Activated CD8-positive, alpha-beta memory T cell treated with anti-CD3 and anti-CD28 coated beads for 36 hours (primary cell): ENCODE data around the gene PTPRJ. TPM values are rescaled to one million over a fixed set of nuclear protein-coding genes. Genes with fewer than 3 reads are reported as not detected.

ENCODE experiments used
- CTCF ChIA-PET: fragments of 350-600 bp; sonication (Branson Sonifier 250); formaldehyde crosslinking; loops from one replicate; lab custom pipeline; 2021; ENCODE audit warnings: antibody characterized with exemption; lab: Charles Lee
- POLR2A ChIA-PET: fragments of 350-600 bp; sonication (Branson Sonifier 250); formaldehyde crosslinking; loops from one replicate; lab custom pipeline; 2021; ENCODE audit warnings: antibody characterized with exemption; lab: Charles Lee
- total RNA-seq, 2 experiments: library from RNA; stranded (reverse); gene quantifications; one replicate each; pipeline ENCODE4 v1.2.3, GENCODE V29; 2021

The PTPRJ gene
- total RNA-seq, 2 experiments from 2014 or later: 26.2 to 28.2 TPM

DNA sequence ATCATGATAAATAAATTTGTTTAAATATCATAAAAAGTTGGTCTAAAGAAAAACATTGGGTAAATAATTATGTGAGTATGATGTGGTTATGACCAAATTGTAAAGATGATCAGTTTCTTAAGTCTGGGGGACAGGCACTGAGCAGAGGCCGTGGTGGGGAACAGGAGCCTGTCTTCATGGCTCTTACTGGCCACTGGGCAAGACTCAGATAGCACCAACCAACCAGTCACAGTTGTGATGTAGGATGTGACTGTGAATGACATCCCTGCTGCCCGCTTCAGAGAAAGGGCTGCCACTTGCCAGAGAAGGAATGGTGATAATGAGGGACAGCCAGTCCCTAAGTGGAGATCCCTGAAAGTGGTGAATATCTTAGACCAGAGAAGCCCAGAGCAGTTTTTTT lies 7.0 kb downstream of the PTPRJ start:
- ChIA-PET CTCF (interaction anchor here (1.0 kb wide), 1 partner anchor 11 kb away, joined by 3 read pairs; no protein-coding TSS in a partner anchor), POLR2A (interaction anchor here (1.3 kb wide), 1 partner anchor 10 kb away, joined by 4 read pairs; no protein-coding TSS in a partner anchor)

DNA sequence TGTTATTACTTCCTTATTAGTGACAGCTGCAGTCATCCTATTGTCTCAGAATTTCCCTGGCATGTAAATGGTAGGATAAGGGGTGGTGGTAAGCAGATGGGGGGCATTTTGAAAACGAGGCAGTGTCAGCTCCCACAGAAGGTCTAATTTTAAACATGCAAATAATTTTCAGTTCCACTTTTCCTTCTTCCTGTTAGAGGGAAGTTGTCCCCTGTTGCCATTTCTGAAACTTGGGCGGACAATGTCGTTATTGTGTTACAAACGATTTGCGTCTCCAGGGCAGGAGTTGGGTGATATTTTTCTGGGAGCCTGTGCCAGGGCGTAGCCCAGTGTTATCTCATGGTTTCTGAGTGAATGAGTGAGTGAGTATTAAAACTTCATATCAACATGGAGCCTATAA lies 7.4 kb downstream of the PTPRJ start:
- POLR2A ChIA-PET: no interaction called here
- CTCF ChIA-PET: interaction anchor here (1.0 kb wide), 1 partner anchor 11 kb away, joined by 3 read pairs; no protein-coding TSS in a partner anchor

DNA sequence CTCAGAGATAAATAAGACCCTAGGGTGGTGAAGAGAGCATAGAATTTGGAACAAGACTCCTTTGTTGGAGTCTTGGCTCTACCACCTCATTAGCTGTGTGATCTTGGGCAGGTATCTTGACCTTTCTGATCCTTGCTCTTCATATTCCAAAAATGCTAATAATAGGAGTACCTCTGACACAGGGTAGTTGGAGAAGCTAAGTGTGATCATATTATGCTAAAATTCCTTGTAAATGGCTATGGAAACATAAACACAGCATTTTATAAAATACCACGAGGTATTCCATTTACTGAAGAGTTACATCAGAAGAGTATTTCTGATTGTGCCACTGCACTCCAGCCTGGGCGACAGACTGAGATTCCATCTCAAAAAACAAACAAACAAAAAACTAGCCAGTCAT lies 9.4 kb downstream of the PTPRJ start:
- ChIA-PET POLR2A (interaction anchor here (0.5 kb wide), 1 partner anchor 73 kb away, joined by 4 read pairs; no protein-coding TSS in a partner anchor), CTCF (interaction anchor here (1.5 kb wide), 1 partner anchor 55 kb away, joined by 4 read pairs; no protein-coding TSS in a partner anchor)

DNA sequence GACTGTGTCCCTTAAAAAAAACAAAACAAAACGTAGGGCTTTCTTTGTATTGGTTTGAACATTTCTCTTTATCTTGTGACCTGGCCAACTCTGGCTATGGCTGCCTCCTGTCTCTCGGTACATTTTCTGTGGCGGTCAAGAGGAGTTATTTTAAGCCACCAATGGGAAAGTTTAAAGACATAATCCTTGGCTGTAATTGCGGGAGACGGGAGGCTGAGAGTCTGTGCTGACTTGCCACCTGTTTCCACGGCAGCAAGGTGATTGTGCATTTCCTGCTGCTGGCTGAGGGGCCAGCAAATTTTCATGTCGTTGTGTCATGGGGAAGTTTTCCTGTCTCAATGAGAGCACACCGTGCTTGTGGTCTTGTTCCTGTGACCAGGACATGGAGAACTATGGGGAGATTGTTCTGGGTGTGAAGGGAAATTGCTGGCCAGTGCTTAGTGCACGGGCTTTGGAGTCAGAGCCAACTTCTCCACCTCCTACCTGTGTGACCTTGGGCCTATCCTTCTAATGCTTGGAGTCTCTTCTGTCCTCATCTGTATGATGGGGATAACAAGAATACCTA lies 11.0 kb downstream of the PTPRJ start:
- CTCF ChIA-PET: no interaction called here
- POLR2A ChIA-PET: no interaction called here

DNA sequence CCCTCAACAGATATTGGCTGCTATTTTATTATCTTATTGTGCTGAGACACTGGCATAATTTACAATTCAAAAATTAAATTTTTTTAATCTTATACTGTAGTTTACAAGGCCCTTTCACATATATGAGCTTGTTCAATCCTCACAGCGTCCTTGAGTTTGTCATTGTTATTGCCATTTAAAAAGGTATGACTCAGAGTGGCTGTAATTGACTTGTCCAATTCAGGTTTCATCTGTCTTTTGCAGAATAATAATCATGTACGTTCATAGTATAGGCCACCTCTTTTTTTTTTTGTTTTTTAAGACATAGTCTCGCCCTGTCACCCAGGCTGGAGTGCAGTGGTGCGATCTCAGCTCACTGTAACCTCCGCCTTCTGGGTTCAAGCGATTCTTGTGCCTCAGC lies 11.5 kb downstream of the PTPRJ start:
- ChIA-PET CTCF (no interaction called here), POLR2A (no interaction called here)

DNA sequence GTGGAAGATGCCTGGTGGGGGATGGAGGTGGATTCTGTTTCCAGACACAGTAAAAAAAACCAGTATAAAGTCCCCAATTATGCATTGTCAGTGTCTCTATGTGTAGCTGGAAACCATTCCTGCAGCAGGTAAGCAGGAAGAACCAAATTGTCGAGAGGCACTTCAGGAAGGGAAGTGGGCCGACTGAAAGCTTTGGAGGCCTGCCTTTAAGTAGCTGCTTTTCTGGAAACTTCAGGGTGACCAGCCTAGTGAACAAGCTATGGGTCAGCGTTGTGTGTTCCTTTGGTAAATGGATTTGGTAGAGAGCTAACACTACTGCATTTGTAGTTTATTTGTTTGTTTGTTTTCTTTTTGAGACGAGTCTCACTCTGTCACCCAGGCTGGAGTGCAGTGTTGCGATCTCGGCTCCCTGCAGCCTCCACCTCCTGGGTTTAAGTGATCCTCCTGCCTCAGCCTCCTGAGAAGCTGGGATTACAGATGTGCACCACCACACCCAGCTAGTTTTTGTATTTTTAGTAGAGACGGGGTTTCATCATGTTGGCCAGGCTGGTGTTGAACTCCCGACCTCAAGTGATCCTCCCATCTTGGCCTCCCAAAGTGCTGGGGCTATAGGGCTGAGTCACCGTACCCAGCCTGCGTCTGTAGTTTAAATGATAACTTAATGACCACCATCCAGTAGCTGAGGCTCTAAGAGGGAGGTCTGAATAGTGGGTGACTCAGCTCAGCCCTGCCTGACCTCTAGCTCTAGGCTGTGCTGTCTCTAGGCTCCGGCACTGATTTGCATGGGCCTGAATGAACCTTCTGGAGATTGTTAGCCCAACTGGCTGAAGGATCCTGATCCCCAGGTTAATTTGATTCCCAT lies 12.8 kb downstream of the PTPRJ start:
- CTCF ChIA-PET: interaction anchor here (0.7 to 2.0 kb wide), 3 partner anchors 10 to 59 kb away, joined by 4 read pairs; no protein-coding TSS in a partner anchor
- POLR2A ChIA-PET: no interaction called here

DNA sequence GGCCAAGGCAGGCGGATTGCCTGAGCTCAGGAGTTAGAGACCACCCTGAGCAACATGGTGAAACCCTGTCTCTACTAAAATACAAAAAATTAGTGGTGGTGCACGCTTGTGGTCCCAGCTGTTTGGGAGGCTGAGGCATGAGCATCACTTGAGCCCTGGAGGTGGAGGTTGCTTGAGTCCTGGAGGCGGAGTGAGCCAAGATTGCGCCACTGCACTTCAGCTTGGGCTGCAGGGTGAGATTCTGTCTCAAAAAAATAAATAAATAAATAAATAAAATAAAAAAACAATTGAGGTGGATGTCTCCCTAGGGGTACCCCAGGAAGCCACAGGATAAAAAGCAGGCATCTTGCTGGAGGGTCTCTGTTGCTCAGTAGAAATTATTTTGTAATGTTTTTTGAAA lies 14.1 kb downstream of the PTPRJ start:
- ChIA-PET CTCF (interaction anchor here (0.9 to 2.0 kb wide), 2 partner anchors 11 to 98 kb away, joined by 4 read pairs; no protein-coding TSS in a partner anchor), POLR2A (no interaction called here)

DNA sequence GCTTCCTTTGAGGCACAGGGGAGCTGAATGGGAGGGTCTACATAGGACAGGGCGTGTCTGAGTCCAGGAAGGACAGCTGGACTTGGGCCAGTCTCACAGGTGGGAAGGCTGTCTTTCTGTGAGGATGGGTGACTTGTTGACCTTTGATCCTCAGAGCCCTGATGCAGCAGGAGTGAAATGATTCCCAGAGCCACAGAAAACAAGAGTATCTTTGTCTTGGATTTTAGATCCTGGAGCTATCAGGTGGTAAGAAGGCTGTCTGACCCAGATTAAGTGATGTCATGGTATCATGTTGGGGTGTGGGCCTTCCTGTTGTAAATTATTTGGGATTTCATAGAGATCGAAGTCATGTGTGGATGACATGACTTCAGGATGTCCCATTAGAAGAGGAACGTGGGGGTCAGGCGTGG lies 15.0 kb downstream of the PTPRJ start:
- ChIA-PET POLR2A (no interaction called here), CTCF (interaction anchor here (0.6 to 2.0 kb wide), 2 partner anchors 12 to 1518 kb away, joined by 3 to 4 read pairs; no protein-coding TSS in a partner anchor)

DNA sequence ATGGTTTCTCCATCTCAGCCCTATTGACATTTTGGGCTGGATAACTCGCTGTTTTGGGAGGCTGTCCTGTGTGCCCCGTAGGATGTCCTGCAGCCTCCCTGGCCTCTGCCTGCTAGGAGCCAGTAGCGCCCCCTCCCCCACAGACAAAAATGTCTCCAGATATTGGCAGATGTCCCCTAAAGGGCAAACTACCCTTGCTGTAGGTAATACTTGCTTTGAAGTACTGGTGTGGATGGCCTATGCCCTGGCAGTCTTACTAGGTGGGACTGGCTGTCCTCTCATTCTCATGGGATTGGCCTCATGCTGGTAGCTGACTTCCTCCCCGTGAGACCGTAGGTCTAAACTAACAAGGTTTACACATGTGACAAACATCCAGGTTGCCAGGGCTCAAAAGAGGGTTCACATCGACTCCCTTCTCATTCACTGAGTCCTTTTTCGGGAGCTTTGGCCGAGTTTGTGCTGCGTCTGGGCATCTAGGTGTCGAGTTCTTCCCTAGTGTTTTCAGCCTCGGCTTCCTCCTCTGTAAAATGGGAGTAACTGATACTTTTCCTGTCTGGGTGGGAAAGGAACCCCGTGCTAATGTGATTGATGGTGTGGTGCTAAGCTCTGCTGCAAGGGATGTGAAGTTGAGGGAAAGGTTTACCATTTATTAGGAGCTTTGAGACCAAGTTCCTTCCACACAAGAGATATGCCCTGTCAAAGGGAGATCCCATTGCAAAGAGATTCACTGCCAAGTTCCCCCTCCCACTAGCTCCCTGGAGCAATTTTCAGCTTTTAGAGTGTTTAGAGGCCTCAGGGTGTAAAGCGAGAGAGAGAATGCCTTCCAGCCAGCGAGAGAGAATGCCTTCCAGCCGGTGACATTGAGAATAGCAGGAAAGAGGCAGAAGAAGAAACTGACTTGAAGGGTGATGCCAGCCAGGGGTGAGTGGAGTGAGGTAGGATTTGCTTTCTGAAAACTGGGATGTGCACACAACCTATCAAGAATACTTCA lies 17.0 kb downstream of the PTPRJ start:
- ChIA-PET POLR2A (interaction anchor here (0.6 to 1.8 kb wide), 3 partner anchors 11 to 14 kb away, joined by 3 to 4 read pairs (median 4); no protein-coding TSS in a partner anchor), CTCF (interaction anchor here (1.0 to 2.4 kb wide), 3 partner anchors 18 to 112 kb away, joined by 3 to 6 read pairs (median 3); no protein-coding TSS in a partner anchor)

DNA sequence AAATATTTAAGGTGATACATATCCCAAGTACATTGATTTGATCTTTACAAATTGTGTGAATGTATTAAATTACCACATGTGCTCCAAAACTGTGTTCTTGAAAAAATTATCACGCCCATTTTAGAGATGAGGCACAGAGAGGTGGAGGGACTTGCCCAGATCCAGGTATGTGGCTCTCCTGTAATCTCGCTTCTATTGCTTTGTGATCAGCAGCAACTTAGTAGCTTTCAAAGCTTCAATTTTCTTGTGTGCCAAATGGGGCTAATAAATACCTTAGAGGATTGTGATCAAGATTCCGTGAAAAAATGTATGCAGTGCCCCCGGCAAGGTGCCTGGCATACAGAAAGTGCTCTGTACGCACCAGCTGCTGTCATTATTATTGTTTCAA lies 18.0 kb downstream of the PTPRJ start:
- CTCF ChIA-PET: interaction anchor here (0.9 to 2.4 kb wide), 4 partner anchors 11 to 111 kb away, joined by 3 to 6 read pairs (median 3); no protein-coding TSS in a partner anchor
- POLR2A ChIA-PET: interaction anchor here (1.8 kb wide), 1 partner anchor 15 kb away, joined by 4 read pairs; no protein-coding TSS in a partner anchor

DNA sequence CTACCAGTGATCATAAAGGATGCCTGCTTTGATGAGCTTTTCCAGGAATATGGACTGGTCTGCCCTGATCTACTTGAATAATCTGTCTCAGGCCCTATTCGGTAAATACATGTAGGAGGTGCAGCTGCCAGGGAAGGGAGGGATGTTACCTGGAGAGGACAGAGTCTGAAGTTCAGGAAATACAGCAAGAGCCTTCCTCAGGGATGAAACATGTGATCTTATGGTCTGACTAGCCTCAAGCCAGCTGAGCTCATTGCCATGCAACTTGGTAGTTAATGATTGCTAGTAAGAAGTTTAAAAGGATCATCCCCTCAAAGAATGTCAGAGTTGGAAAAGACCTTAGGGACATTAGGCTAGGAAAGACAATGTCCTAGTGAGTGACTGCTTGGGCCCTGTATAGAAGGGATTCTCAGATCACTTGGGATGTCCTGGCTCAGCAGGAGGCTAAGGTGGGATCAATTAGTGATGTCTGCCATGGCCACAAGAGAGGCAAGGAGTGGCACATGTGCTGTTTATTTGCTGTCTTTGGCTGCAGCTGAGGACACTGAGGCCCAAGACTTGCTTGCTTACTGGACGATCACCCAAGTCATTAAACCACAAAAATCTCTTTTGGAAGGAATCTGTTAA lies 18.5 kb downstream of the PTPRJ start:
- CTCF ChIA-PET: interaction anchor here (0.9 to 2.4 kb wide), 2 partner anchors 12 to 111 kb away, joined by 3 to 6 read pairs; no protein-coding TSS in a partner anchor
- POLR2A ChIA-PET: interaction anchor here (0.9 kb wide), 1 partner anchor 14 kb away, joined by 3 read pairs; no protein-coding TSS in a partner anchor

DNA sequence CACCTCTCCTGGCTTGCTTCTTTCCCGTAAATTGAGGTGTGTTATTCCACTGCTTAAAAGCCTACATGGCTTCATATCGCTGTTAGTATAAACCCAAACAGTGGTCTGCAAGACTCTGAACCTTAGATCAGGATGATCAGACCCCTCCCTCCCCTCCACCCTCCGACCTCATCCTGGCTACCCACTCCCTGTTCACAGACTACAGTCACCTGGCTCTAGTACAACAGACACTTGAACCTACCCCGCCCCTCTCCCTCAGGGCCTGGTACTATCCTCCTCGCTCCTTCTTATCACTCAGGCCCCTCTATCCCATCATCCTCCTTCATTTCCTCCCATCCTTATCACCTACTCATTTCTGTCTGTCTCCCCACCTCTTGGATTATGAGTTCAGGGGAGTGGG lies 20.1 kb downstream of the PTPRJ start:
- CTCF ChIA-PET: interaction anchor here (0.9 to 1.7 kb wide), 3 partner anchors 11 to 17 kb away, joined by 3 to 15 read pairs (median 4); no protein-coding TSS in a partner anchor
- POLR2A ChIA-PET: interaction anchor here (1.4 to 3.0 kb wide), 2 partner anchors 17 to 66 kb away, joined by 3 to 28 read pairs; no protein-coding TSS in a partner anchor

DNA sequence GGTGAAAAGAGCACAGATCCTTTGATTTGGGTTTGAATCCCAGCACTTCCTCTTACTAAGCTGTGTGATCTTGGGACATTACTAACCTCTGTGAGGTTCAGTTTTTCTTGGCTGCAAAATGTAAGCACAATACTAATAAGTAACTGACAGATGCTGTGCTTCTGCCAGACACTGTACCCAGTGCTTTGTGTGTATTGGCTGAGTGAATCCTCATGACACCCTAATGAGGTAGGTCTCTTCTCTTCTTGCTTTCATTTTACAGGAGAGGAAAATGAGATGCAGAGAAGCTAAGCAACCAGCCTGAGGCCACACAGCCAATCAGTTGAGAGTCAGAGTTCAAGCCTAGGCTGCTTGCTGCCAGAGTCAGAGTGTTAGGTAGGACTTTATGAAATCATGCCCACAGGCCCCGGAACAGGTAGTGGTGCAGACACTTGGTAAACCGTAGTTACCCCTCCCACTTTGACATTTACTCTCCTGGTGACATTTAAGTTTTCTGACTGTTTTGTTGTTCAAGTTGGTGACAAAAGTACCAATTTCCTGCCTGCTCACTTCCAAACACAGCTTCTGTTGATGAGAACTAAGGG lies 21.2 kb downstream of the PTPRJ start:
- POLR2A ChIA-PET: interaction anchor here (0.6 to 3.0 kb wide), 8 partner anchors 11 to 67 kb away, joined by 3 to 28 read pairs (median 5); no protein-coding TSS in a partner anchor

DNA sequence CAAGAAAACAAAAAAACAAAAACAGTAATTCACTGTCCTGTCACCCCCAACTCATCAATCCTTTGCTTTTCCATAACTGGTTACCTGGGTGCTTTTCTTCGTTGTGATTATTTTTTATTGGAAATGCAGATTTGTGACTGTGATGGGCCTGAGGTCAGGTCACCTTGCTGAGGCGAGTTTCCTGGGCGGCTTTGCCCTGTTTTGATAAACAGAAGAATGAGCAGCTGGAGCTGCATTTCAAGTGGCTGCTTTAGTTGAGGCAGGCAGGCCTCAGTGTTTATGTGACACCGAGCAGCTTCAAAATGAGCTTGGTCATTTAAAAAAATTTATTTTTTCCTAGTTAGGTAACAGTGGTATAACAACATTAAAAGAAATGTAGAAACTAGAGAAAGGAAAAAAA lies 22.2 kb downstream of the PTPRJ start:
- CTCF ChIA-PET: interaction anchor here (0.7 kb wide), 1 partner anchor 19 kb away, joined by 3 read pairs; no protein-coding TSS in a partner anchor

More for the DNA sequence above, 21.2 kb downstream of the PTPRJ start:
- CTCF ChIA-PET: interaction anchor here (0.7 to 1.7 kb wide), 7 partner anchors 10 to 106 kb away, joined by 3 to 15 read pairs (median 4); no protein-coding TSS in a partner anchor

DNA sequence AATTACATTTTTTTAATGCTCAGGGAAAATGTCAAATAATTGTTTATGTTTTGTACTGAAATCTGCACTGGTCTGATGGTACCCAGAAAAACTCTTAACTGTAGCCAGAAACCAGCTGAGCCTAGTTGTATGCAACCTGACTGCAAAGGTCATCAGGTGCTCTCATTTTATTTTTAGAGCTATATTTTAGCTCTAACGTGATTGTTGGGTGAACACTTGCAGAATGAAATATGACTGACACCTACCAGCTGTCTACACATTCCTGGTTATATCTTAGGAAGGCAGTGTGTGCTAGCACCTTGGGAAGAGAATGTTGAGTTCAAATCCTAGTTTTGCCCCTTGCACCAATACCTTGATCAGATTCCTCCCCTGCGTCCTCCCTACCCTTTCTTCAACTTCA lies 23.6 kb downstream of the PTPRJ start:
- ChIA-PET CTCF (no interaction called here), POLR2A (interaction anchor here (1.4 kb wide), 2 partner anchors 8 to 14 kb away, joined by 4 read pairs; no protein-coding TSS in a partner anchor)

More for the DNA sequence above, 22.2 kb downstream of the PTPRJ start:
- POLR2A ChIA-PET: interaction anchor here (0.8 to 3.0 kb wide), 4 partner anchors 10 to 53 kb away, joined by 5 to 28 read pairs (median 9); no protein-coding TSS in a partner anchor

DNA sequence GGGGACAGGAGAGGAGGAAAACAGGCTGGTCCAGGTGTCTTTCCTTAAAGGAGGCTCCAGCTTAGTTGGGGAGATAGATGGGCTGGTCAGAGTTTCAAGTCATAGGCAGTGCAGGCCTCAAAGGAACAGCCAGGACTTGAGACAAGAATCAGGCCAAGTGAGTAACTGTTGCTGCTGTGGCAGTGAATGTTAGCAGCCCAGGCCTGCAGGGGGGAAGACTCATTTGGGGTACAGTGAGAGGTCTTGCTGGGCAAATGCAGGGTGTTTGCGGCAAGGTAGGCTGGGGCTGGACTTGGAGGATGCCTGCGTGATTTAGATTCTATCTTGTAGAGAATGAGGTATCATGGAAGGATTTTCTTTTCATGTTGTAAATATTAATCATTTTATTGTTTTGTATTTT lies 24.1 kb downstream of the PTPRJ start:
- CTCF ChIA-PET: interaction anchor here (0.9 kb wide), 1 partner anchor 9 kb away, joined by 3 read pairs; no protein-coding TSS in a partner anchor
- POLR2A ChIA-PET: interaction anchor here (1.4 kb wide), 2 partner anchors 8 to 13 kb away, joined by 4 read pairs; no protein-coding TSS in a partner anchor
